Activated CD4-positive, alpha-beta T cell treated with anti-CD3 and anti-CD28 coated beads, Interleukin-2, Interleukin-4, amounts not matched to agents 100 ng/mL and 50 ng/mL, durations not matched to agents 16 hours and 8 hours (primary cell): Measurements from ENCODE around the gene MYL10.
A peak's percentile ranks its signal among the peaks of the same experiment; 100 is the strongest.
"Not testable (repeated sequence)": the region's sequence is repeated elsewhere in the genome, so short reads cannot be mapped to it uniquely, and the experiment has no call there.

Experiments used
- DNase-seq: peaks from one replicate; pipeline ENCODE4 v3.0.0-alpha.2; 2020; ENCODE audit warnings: low spot score

MYL10 gene

DNA sequence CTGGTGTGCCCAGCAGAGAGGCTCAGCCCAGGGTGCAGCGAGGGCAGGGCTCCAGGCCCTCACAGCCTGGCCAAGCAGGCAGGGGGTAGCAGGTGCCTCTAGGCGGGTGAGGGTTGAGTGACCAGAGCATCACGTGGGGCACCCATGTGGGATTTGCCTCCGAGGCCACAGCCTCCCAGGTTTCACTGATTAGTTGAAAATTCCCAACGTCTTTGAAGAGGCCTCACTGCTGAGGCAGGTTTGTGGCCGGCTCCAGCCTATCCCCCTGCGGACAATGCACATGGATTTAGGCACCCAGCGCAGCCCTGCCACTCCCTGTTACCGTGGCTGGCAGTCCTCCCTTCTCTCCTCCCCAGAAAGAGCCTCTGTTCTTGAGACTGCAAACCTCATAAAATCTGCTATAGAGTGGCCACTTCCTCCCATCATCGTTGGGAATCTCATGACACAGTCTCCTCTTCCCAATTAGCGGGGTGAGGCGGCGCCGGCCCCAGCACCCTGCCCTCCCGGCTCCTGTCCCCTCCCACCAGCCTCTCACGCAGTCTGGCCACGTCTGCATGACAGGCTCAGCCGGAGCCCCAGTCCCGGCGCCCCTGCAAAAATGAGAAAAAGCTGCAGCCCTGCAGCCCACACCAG, 10.8 kb downstream of the MYL10 start:
- DNase-seq, result no peak

DNA sequence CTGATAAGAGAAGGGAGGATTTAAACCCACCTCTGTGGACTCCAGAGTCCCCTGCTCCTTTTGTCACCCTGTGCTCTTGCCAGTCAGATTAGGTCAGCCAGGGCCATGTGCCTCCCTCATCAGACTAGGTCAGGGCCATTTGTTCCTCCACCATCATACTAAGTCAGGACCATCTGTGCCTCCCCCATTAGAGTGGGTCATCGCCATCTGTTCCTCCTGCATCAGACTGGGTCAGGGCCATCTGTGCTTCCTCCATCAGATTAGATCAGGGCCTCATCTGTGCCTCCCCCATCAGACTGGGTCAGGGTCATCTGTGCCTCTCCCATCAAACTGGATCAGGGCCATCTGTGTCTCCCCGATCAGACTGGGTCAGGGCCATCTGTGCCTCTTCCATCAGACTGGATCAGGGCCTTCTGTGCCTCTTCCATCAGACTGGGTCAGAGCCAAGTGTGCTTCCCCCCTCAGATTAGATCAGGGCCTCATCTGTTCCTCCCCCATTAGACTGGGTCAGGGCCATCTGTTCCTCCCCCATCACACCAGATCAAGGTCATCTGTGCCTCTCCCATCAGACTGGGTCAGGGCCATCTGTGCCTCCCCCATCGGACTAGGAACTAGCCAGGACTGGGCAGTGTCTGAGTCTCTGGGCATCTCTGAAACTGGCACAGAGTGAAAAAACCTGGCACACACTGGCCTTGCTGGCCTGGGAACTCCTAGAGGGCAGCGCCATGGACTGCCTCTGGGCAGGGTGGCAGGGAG, 11.5 kb downstream of the MYL10 start:
- DNase-seq, result no peak

DNA sequence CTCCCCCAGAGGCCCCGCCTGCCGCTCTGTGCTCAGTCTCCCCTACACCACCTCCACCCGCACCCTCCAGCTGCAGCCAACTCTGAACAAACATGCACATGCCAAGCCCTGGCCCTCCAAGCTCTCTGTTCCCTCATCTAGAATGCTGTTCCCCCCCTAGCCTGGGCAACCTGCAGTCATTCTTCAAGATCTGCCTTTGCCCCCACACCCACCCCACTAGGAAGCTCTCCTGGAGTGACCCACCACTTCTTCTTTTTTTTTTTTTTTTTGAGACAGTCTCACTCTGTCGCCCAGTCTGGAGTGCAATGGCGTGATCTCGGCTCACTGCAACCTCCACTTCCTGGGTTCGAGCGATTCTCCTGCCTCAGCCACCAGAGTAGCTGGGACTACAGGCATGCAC, 13.7 kb downstream of the MYL10 start:
- no peak for DNase-seq

- DNase-seq, result no peak
Measured at GRCh38 chr7:101614939-101615302, 14.2 kb downstream of the MYL10 start.

DNA sequence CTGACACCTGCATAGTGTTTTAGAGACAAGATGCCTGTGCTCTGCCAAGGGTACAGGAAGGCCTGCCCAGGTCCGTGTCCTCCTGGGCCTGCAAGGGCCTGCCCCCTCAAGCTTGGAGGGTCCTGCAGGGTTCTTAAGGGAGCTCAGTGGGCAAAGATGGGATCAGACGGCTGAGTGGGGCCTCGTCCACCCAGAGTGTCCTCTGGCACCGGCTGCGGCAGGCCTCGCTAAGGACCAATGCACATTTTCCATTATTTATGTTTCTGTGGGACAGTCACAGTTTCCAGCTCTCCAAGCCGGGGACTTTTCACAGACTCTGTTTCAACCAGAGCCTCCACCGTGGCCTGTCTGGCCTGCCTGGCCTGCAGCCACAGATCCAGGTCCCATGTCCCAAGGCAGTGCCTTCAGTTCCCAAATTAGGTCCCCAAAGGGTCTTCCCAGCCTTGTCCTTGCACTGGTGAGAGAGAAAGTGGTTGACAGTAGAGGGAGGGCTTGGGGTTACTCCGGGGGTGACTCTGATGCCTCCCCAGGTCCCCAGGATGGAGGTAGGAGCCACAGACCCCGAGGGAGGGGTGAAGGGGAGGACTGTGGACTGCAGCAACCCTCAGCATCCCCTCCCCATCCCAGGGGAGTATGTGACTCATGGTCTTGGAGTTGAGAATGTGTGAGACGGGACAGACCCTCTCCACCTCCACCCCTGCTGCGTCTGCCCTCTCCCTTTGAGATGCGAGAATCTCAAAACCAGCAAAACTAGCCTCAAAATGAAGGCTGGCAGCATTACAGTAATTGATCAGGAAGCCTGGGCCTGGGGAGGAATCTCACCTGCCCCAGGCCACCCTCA, 14.8 kb downstream of the MYL10 start:
- DNase-seq, result no peak

DNA sequence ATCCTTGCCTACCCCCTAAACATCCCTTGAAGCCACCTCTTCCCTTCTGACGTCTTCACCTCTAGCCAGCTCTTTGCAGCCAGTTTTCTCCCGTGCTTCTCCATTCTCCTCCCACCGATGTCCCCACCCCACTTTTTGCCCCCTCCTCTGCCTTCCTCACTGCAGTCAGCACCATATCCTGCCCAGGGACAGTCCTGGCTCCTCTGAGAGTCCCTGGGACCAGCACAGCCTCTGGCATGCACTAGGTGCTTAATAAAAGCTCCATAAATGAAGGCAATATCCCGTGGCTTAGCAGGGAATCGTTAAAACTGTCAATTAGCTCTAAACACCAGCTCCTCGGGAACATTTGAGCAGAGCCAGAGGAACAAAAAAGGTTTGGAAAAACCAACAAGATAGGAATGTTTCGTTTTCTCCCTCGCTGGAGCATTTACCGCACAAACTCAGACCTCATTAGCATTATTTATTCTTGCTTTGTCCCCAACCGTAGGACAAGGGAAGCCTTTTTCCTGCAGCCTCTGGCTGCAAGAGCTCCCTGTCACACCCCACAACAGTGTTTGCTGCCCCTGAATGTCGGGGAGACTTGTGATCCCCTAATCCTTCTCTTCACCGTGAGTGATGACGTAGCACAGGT, 16.1 kb downstream of the MYL10 start:
- no peak for DNase-seq

GRCh38 chr7:101608772-101609713, 20.1 kb downstream of the MYL10 start:
- no peak for DNase-seq

DNA sequence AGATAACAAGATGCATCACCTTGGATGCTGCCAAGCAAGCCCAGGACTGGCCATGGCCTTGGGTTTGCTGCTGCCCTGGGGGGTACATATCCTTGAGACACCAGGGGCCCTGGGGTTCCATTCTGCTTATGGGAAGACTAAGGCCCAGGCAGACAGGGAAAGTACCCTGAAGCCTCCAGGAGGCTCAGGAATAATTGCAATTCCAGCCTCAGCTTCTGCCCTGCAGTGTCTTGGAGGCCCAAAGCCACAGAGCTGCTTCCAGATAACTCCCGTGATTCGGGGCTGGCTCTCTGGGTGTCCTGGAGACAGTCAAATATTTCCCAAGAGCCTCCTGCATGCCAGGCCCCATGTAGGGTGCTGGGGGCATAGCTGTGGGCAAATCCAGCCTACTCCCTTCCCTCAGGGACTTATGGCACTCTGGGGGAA, 22.6 kb downstream of the MYL10 start:
- DNase-seq, result no peak

- DNase-seq, result no peak
Measured at GRCh38 chr7:101605611-101606497, 23.2 kb downstream of the MYL10 start.

GRCh38 chr7:101604934-101605332, 24.2 kb downstream of the MYL10 start:
- not testable (repeated sequence) for DNase-seq

- no peak for DNase-seq
Measured at GRCh38 chr7:101604331-101604933, 24.7 kb downstream of the MYL10 start.

DNA sequence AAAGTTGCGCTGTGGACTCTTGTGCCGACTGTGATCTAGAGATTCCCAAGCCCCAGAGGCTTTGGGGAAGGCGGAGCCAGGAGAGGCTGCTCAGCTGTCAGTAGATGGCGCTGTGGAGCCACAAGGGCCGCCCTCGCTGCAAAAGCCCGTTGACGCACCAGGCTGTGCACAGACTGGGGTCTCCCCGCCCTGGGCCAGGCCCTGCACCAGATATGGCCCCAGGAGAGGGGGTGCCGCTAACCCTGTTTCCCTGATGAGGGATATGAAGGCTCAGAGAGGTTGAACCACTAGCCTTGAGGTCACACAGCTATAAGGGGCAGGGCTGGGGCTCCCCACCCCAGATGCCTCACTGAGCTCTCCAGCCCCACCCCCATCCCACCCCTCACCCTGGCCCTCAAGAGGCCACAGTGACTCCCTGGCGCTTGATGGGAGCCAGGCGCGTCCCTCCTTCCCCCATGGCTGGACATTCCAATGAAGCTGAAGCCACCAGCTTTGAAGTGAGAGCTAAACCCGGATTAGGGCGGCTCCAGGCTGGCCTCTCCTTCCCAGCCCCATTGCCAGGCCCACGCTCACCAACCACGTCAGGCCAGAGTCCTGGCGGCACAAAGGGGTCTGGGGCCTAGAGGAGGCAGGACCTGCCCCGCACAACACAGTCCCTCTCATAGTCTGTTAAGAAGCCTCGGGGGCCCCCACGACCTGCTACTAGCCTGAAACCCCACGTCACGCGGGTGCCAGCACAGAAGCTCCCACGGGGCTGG, 26.4 kb downstream of the MYL10 start:
- peak; percentile 66 for DNase-seq

DNA sequence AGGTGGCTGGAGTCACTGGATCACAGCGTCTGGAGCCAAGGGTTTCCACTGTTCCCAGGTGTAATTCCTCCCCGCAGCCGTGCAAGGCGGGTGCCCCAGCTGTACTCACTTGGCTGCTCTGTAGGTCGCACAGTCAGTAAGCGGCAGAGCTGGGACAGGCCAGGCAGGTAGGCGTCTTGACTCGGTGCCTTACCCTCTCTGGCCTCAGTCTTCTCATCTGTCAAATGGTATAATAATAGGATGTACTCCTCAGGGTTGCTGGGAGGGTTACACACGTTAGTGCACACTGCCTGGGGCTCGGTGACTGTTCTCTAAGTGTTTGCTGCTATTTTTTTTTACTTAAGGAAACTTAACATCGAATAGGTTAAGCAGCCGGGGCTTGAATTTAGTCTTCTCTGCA, 27.0 kb downstream of the MYL10 start:
- no peak for DNase-seq

DNA sequence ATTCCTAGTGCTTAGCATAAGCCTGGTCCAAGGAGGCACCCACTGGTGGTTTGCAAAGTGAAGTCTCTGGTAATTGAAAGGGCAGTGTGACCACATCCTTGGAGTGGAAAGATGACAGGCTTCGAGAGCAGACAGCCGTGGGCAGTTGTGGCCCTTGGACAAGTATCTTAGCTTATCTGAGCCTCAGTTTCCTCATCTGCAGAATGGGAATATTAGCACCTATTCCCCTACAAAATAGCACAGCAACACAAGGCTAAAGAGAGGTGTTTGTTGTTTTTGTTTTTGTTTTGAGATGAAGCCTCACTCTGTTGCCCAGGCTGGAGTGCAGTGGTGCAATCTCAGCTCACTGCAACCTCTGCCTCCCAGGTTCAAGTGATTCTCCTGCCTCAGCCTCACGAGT, 29.3 kb downstream of the MYL10 start:
- DNase-seq, result no peak

GRCh38 chr7:101598986-101599771, 29.9 kb downstream of the MYL10 start:
- no peak for DNase-seq

GRCh38 chr7:101598422-101598985, 30.6 kb downstream of the MYL10 start:
- DNase-seq, result no peak

- DNase-seq, result no peak
Measured at GRCh38 chr7:101597941-101598340, 31.2 kb downstream of the MYL10 start.

- DNase-seq, result no peak
Measured at GRCh38 chr7:101596898-101597297, 32.2 kb downstream of the MYL10 start.
